ENCODE data around the gene GLCE. TPM values are rescaled to one million over a fixed set of nuclear protein-coding genes. Genes with fewer than 3 reads are reported as not detected.

Gene GLCE
- total RNA-seq, 3 donors from 2014 or later (not counting 1 experiment from before 2014, with no cell fraction given), result 2.0 to 4.5 (median 3.4) TPM

DNA sequence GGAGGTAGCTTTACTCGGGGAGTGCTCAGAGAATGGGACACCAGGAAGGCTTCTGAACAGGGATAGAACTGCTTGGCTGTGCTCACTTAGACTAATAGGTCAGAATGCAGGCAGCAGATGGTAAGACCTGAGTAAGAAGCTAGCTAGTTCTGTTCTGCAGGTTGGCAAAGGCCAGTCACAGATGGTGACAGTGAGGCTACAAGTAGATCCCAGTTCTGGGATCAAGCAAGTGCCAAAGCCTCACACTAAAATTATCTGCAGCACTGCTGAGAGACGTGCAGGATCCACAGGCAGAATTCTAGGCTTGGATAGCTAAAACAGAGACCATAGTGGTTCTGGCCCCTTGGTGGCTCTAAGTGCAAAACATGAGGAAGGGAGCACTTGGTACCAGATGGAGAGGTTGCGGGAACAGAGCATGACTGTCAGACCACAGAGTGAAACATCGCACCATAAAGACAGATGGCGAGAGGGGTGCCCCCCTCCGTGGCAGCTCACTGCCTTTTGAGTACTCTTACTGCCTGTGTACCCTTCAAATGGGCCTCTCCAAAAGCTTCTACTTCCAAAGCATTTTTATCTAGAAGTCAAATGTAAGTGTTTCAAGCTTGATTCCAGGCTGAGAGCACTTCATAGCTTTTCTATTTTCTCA, 3.6 kb upstream of the GLCE start:
- Mint-ChIP-seq H3K4me1 (peaks cover 11 to 19% of the 10 kb centered on the region in 2 donors), H3K4me3 (no peak overlapping the region)

DNA sequence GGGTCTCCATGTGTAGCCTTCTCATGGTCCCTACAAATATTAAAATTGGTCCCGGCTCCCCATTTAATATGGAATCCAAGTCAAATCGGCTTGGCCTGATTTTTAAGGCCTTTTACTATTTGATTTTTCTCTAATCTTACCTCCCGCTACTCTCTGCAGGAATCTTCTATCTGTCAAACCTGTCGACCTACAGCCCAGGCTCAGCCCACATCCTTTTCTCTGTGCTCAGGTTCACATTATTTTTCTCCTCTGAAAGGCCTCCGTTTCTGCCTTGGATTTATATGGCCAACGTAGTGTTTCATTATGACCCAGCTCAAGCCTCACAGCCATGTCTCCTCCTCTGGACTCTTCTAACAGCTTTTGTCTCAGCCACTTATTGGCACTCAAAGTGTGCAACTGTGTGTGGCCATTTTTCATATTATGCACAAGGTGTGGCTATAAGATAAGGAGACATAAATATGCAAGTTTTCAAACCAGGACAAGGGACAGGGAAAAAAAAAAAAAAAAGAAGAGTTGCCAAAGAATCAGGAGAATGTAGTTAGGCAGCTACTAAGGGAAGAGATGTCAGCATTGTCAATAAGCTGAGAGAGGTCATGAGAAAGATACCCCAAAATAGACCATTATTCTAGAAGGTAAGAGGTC, 2.1 kb upstream of the GLCE start:
- Mint-ChIP-seq H3K4me3 (peak overlapping the region; percentile 28), H3K9me3 (no peaks in the 10 kb centered on the region), H3K4me1 (peaks cover 14 to 21% of the 10 kb centered on the region in 2 donors), H3K36me3 (no peaks in the 10 kb centered on the region), H3K27me3 (ENCODE audit: low read depth in 2 of 2) (peaks cover 15 to 31% of the 10 kb centered on the region in 2 donors), H3K27ac (no peak overlapping the region)
- TF ChIP-seq, protein P1, sequence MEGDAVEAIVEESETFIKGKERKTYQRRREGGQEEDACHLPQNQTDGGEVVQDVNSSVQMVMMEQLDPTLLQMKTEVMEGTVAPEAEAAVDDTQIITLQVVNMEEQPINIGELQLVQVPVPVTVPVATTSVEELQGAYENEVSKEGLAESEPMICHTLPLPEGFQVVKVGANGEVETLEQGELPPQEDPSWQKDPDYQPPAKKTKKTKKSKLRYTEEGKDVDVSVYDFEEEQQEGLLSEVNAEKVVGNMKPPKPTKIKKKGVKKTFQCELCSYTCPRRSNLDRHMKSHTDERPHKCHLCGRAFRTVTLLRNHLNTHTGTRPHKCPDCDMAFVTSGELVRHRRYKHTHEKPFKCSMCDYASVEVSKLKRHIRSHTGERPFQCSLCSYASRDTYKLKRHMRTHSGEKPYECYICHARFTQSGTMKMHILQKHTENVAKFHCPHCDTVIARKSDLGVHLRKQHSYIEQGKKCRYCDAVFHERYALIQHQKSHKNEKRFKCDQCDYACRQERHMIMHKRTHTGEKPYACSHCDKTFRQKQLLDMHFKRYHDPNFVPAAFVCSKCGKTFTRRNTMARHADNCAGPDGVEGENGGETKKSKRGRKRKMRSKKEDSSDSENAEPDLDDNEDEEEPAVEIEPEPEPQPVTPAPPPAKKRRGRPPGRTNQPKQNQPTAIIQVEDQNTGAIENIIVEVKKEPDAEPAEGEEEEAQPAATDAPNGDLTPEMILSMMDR (IDR thresholded peaks at IDR 0.05), result no peak
- DNase-seq (no peak), ATAC-seq (no peak)
- WGBS (ENCODE audit: insufficient coverage), result 91% methylated on average over 6 of the region's 6 CpGs
- Histone ChIP-seq H3K27ac (ENCODE audit: low read length) (no peak overlapping the region), H3K9me3 (ENCODE audit: control insufficient read depth, insufficient read depth, low read length) (no peaks in the 10 kb centered on the region), H3K36me3 (ENCODE audit: control insufficient read depth, insufficient read depth, low read length) (no peaks in the 10 kb centered on the region), H3K4me1 (ENCODE audit: control insufficient read depth, insufficient read depth, low read length) (peaks cover 15% of the 10 kb centered on the region), H3K4me3 (ENCODE audit: low read length) (no peak overlapping the region), H3K27me3 (ENCODE audit: control insufficient read depth, insufficient read depth, low read length) (no peaks in the 10 kb centered on the region)
- intact Hi-C loops (cut with micrococcal nuclease), result no loop called here

More for the DNA sequence above, 3.6 kb upstream of the GLCE start:
- Mint-ChIP-seq H3K36me3 (no peaks in the 10 kb centered on the region), H3K27ac (no peak overlapping the region), H3K9me3 (no peaks in the 10 kb centered on the region), H3K27me3 (ENCODE audit: low read depth in 2 of 2) (peaks cover 23 to 40% of the 10 kb centered on the region in 2 donors)
- DNase-seq, result no peak
- Histone ChIP-seq H3K27ac (ENCODE audit: low read length) (no peak overlapping the region), H3K4me1 (ENCODE audit: control insufficient read depth, insufficient read depth, low read length) (peaks cover 14% of the 10 kb centered on the region), H3K9me3 (ENCODE audit: control insufficient read depth, insufficient read depth, low read length) (no peaks in the 10 kb centered on the region), H3K27me3 (ENCODE audit: control insufficient read depth, insufficient read depth, low read length) (no peaks in the 10 kb centered on the region), H3K4me3 (ENCODE audit: low read length) (no peak overlapping the region), H3K36me3 (ENCODE audit: control insufficient read depth, insufficient read depth, low read length) (no peaks in the 10 kb centered on the region)
- ATAC-seq, result no peak
- TF ChIP-seq, protein P1 (IDR thresholded peaks at IDR 0.05), result no peak
- WGBS (ENCODE audit: insufficient coverage), result 78% methylated on average over 6 of the region's 6 CpGs
- intact Hi-C loops (cut with micrococcal nuclease), result no loop called here

DNA sequence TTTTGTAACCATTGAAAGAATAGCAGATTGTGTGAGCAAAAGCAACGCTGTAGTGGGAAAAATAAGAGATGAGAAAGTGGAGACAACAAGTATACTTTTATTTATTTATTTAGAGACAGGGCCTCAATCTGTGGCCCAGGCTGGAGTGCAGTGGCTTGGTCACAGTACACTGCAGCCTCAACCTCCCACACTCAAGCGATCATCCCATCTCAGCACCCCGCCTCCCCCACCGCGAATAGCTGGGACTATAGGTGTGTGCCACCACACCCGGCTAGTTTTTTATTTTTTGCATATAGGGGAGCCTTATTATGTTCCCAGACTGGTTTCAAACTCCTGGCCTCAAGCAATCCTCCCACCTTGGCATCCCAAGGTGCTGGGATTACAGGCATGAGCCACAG, 1.6 kb upstream of the GLCE start:
- peak overlapping the region; percentile 47 for H3K4me3 Mint-ChIP-seq
- no peaks in the 10 kb centered on the region for H3K9me3 Mint-ChIP-seq
- Histone ChIP-seq H3K4me1 (ENCODE audit: control insufficient read depth, insufficient read depth, low read length) (peaks cover 15% of the 10 kb centered on the region), H3K27me3 (ENCODE audit: control insufficient read depth, insufficient read depth, low read length) (no peaks in the 10 kb centered on the region), H3K4me3 (ENCODE audit: low read length) (no peak overlapping the region), H3K9me3 (ENCODE audit: control insufficient read depth, insufficient read depth, low read length) (no peaks in the 10 kb centered on the region), H3K36me3 (ENCODE audit: control insufficient read depth, insufficient read depth, low read length) (no peaks in the 10 kb centered on the region), H3K27ac (ENCODE audit: low read length) (no peak overlapping the region)
- H3K27me3 Mint-ChIP-seq (ENCODE audit: low read depth in 2 of 2), result peaks cover 11 to 27% of the 10 kb centered on the region in 2 donors
- intact Hi-C loops (cut with micrococcal nuclease), result no loop called here
- WGBS (ENCODE audit: insufficient coverage), result 94% methylated on average over 6 of the region's 6 CpGs
- peaks cover 14 to 21% of the 10 kb centered on the region in 2 donors for H3K4me1 Mint-ChIP-seq
- H3K27ac Mint-ChIP-seq, result no peak overlapping the region
- ATAC-seq (no peak), DNase-seq (no peak)
- no peaks in the 10 kb centered on the region for H3K36me3 Mint-ChIP-seq
- TF ChIP-seq, protein P1 (IDR thresholded peaks at IDR 0.05), result no peak

All from natural killer cell (primary cell).